ENCODE results near the gene ULK4. TPM values are rescaled to one million over a fixed set of nuclear protein-coding genes. Genes with fewer than 3 reads are reported as not detected.

ULK4 gene
- total and polyA plus RNA-seq, 2 of the 8 experiments (the other 6 are each of a cell fraction or from before 2014, with no cell fraction given) = 3.0 to 10.8 TPM

DNA sequence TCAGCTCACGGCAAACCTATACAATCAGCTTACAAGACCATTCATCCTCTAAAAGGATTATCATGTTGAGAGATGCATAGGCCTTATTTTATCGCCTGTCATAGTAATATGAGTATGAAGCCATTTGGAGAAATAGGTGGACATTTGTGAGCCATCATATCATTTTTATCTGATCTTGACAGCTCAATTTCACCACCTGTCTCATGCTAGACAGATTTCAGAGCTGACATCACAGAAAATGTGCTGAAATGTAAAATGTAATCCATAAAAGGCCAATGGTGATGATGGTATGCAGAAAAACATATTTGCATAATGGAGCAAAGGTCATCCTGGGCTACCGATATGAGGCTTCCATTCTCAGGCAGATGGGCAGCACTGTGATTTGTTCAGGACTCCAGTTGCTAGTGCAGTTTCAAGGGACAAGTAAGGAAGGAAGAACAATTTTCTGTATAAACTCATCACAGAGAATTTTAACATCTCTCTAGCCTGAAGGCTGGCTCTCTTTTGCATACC lies 221.5 kb downstream of the ULK4 start:
- Histone ChIP-seq H3K4me1 (replicated peaks in 1 of 4; ENCODE audit: control insufficient read depth in 3 of 4, insufficient read depth in 4 of 4, low read length in 3 of 4) (peaks cover 0 to 5% (median 2%) of the 10 kb centered on the region in 4 experiments; a peak in 3 of 7 replicates), H2BK12ac (ENCODE audit: low read depth, low read length) (no peak overlapping the region), H2AFZ (ENCODE audit: low read length) (no peak overlapping the region), H3K36me3 (ENCODE audit: control insufficient read depth in 2 of 4, insufficient read depth in 4 of 4, low read length in 3 of 4) (no peaks in the 10 kb centered on the region), H3K18ac (ENCODE audit: extremely low read depth, low read length) (no peak overlapping the region), H4K8ac (ENCODE audit: extremely low read depth, insufficient read depth, low read length) (no peak overlapping the region), H3K27ac (ENCODE audit: low read depth, low read length) (no peak overlapping the region), H2BK20ac (ENCODE audit: low read length) (no peak overlapping the region), H3K9me3 (ENCODE audit: insufficient read depth in 2 of 2, low read depth in 1 of 2, low read length in 1 of 2) (no peaks in the 10 kb centered on the region), H3K27me3 (replicated peaks in 1 of 4; ENCODE audit: control insufficient read depth in 3 of 4, extremely low read depth in 1 of 4, insufficient read depth in 3 of 4, low read length in 3 of 4) (no peaks in the 10 kb centered on the region), H4K91ac (replicated peaks; ENCODE audit: insufficient read length, low read length) (no peak overlapping the region), H4K5ac (ENCODE audit: insufficient read length, low read depth, low read length) (no peak overlapping the region), H3K9ac (replicated peaks in 1 of 4; ENCODE audit: extremely low read depth in 1 of 4, low read depth in 3 of 4, low read length in 3 of 4) (no peak overlapping the region), H2BK5ac (ENCODE audit: low read depth, low read length) (no peak overlapping the region), H3K23me2 (ENCODE audit: low read depth, low read length) (no peaks in the 10 kb centered on the region), H3K56ac (replicated peaks; ENCODE audit: insufficient read length, low read depth, low read length) (no peak overlapping the region), H2BK15ac (ENCODE audit: low read length) (no peak overlapping the region), H3K23ac (ENCODE audit: insufficient read length) (peak overlapping the region; percentile 15), H3K4me2 (ENCODE audit: insufficient read depth in 1 of 2, low read depth in 2 of 2, low read length in 2 of 2) (no peak overlapping the region; a peak in 1 of 4 replicates), H3K4ac (replicated peaks; ENCODE audit: insufficient read length, low read depth, low read length) (no peak overlapping the region), H3K4me3 (ENCODE audit: extremely low read depth in 1 of 4, insufficient read depth in 2 of 4, low read depth in 3 of 4, low read length in 4 of 4) (no peak overlapping the region), H3K79me1 (ENCODE audit: low read depth, low read length) (no peaks in the 10 kb centered on the region), H3K79me2 (ENCODE audit: control insufficient read depth in 1 of 2, insufficient read depth in 2 of 2, low read length in 2 of 2) (no peaks in the 10 kb centered on the region), H4K20me1 (replicated peaks in 1 of 2; ENCODE audit: control insufficient read depth in 1 of 2, insufficient read depth in 2 of 2, low read length in 2 of 2) (no peaks in the 10 kb centered on the region), H3K14ac (ENCODE audit: insufficient read length) (no peak overlapping the region), H2AK5ac (ENCODE audit: low read depth, low read length) (no peak overlapping the region), H2BK120ac (replicated peaks; ENCODE audit: low read depth, low read length) (no peak overlapping the region)
- ChIA-PET CTCF (ENCODE audit: partially characterized antibody) (no interaction called here), POLR2A (ENCODE audit: partially characterized antibody) (no interaction called here)
- DNase-seq (ENCODE audit: low read depth in 1 of 2, low spot score in 2 of 2) (no peak), FAIRE-seq (no peak)
- WGBS, 2 experiments (ENCODE audit: extremely low coverage in 1 of 2, insufficient coverage in 1 of 2, insufficient read length in 1 of 2, insufficient replicate concordance in 2 of 2, low coverage in 1 of 2, low lambda C conversion rate in 2 of 2, missing lambda C conversion rate in 1 of 2) = 88% methylated on average over 3 of the region's 3 CpGs; no CpG with 5 or more reads in 1 of the 2 experiments
- no peak for TF ChIP-seq SP2 (IDR thresholded peaks at IDR 0.05; ENCODE audit: low read length)
- TF ChIP-seq EP300 (IDR thresholded peaks at IDR 0.05; ENCODE audit: borderline replicate concordance in 1 of 2, low read depth in 2 of 2, low read length in 2 of 2) = no peak
- TF ChIP-seq CREB1 (IDR thresholded peaks at IDR 0.05) = no peak
- TF ChIP-seq, protein P1, sequence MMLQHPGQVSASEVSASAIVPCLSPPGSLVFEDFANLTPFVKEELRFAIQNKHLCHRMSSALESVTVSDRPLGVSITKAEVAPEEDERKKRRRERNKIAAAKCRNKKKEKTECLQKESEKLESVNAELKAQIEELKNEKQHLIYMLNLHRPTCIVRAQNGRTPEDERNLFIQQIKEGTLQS (IDR thresholded peaks at IDR 0.05; ENCODE audit: insufficient read depth, low read depth, low read length) = no peak
- TF ChIP-seq MAFK (IDR thresholded peaks at IDR 0.05; ENCODE audit: low read depth, low read length) = no peak
- no peak for TF ChIP-seq BRCA1 (IDR thresholded peaks at IDR 0.05; ENCODE audit: low read depth, low read length)
- TF ChIP-seq CHD2 (IDR thresholded peaks at IDR 0.05; ENCODE audit: low read length) = no peak
- TF ChIP-seq NANOG (IDR thresholded peaks at IDR 0.05; ENCODE audit: insufficient read depth, low read depth, low read length, poor library complexity, severe bottlenecking) = no peak
- no peak for TF ChIP-seq BACH1 (IDR thresholded peaks at IDR 0.05; ENCODE audit: low read length)
- TF ChIP-seq SP4 (IDR thresholded peaks at IDR 0.05; ENCODE audit: low read length) = no peak
- no peak for TF ChIP-seq YY1 (IDR thresholded peaks at IDR 0.05; ENCODE audit: low read depth, low read length)
- TF ChIP-seq POU5F1 (IDR thresholded peaks at IDR 0.05; ENCODE audit: low read depth, low read length) = no peak
- TF ChIP-seq CBX5 (IDR thresholded peaks at IDR 0.05; ENCODE audit: low read depth, low read length) = no peak
- TF ChIP-seq, protein P2, sequence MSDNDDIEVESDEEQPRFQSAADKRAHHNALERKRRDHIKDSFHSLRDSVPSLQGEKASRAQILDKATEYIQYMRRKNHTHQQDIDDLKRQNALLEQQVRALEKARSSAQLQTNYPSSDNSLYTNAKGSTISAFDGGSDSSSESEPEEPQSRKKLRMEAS (IDR thresholded peaks at IDR 0.05) = no peak
- TF ChIP-seq SRF (IDR thresholded peaks at IDR 0.05; ENCODE audit: low read depth, low read length) = no peak

All from H1 (cell line).